K562 (cell line): ENCODE measurements around the gene PRKCB. TPM values are rescaled to one million over a fixed set of nuclear protein-coding genes. Genes with fewer than 3 reads are reported as not detected.
A peak's percentile ranks its signal among the peaks of the same experiment; 100 is the strongest.

ENCODE experiments used
- CTBP1 ChIP-seq: fragments of 450-650 bp; IDR thresholded peaks from 2 replicates; pipeline ENCODE4 v1.6.1; 2016; ENCODE audit warnings: borderline replicate concordance
- CXXC5 ChIP-seq: fragments of 250-450 bp; sonication (Bioruptor Pico); IDR thresholded peaks from 2 replicates; pipeline ENCODE4 v1.8.0; 2022; ENCODE audit warnings: inconsistent platforms, mild to moderate bottlenecking, moderate library complexity
- EP300 ChIP-seq: IDR thresholded peaks from 2 replicates; pipeline ENCODE4 v1.6.1; 2012; ENCODE audit warnings: low read length, improper control_type of control experiment
- HEY1 ChIP-seq: fragments of 250-450 bp; sonication (Bioruptor Pico); IDR thresholded peaks from 2 replicates; pipeline ENCODE4 v1.5.0; 2020; ENCODE audit warnings: mild to moderate bottlenecking, moderate library complexity, borderline replicate concordance
- MCM2 ChIP-seq: fragments of 450-650 bp; IDR thresholded peaks from 2 replicates; pipeline ENCODE4 v1.6.1; 2017; ENCODE audit warnings: low read depth, mild to moderate bottlenecking
- NBN ChIP-seq: fragments of 450-650 bp; IDR thresholded peaks from 2 replicates; pipeline ENCODE4 v1.6.1; 2016; ENCODE audit warnings: low read depth, mild to moderate bottlenecking
- PCBP1 ChIP-seq: fragments of 200-400 bp; formaldehyde crosslinking; IDR thresholded peaks from 2 replicates; pipeline ENCODE4 v1.6.1; 2018; ENCODE audit warnings: mild to moderate bottlenecking, low read depth, low read length; ENCODE audit not compliant: poor library complexity, severe bottlenecking
- PTRF ChIP-seq: fragments of 450-650 bp; IDR thresholded peaks from 2 replicates; pipeline ENCODE4 v1.6.1; 2016; ENCODE audit warnings: mild to moderate bottlenecking, missing genetic modification characterization, missing compliant biosample characterization
- SUPT5H ChIP-seq: fragments of 450-650 bp; IDR thresholded peaks from 2 replicates; pipeline ENCODE4 v1.6.1; 2016
- TAF1 ChIP-seq: IDR thresholded peaks from 2 replicates; pipeline ENCODE4 v1.6.1; 2011; ENCODE audit warnings: mild to moderate bottlenecking, low read length, moderate library complexity; ENCODE audit not compliant: insufficient read depth, control insufficient read depth, severe bottlenecking; ENCODE audit errors: extremely low read depth
- TAL1 ChIP-seq: fragments of 450-650 bp; IDR thresholded peaks from 2 replicates; pipeline ENCODE4 v1.6.1; 2016; ENCODE audit warnings: mild to moderate bottlenecking
- ZBTB49 ChIP-seq: sonication (generic); formaldehyde crosslinking; IDR thresholded peaks from 2 replicates; pipeline ENCODE4 v1.8.0; 2022; ENCODE audit warnings: missing genetic modification reagents, mild to moderate bottlenecking, borderline replicate concordance
- ZNF274 ChIP-seq: IDR thresholded peaks from 2 replicates; pipeline ENCODE4 v1.6.1; 2011; ENCODE audit warnings: low read depth, mild to moderate bottlenecking, low read length, moderate library complexity, borderline replicate concordance
- polyA plus RNA-seq, 8 experiments: library from polyadenylated mRNA; depleted of rRNA in 4 of 8; stranded (reverse) in 5 of 8; unstranded in 3 of 8; fragments of >200 nt; fragmentation: Nextera tagmentation in 2 of 8; fragmentation: Illumina TruSeq in 1 of 8; extraction: Ambion mirVana in 2 of 8; extraction: Trizol in 1 of 8; gene quantifications; 2 replicates each; pipeline versions ENCODE4 v1.2.1 to v1.2.3, GENCODE V29; 2011 to 2014; ENCODE audit warnings: inconsistent platforms in 1 of 8, missing spikeins in 1 of 8
- total RNA-seq, 7 experiments: library from RNA; depleted of rRNA in 6 of 7; stranded (reverse); fragments of >200 nt in 6 of 7; fragmentation: Illumina TruSeq in 2 of 7; extraction: Trizol in 2 of 7; gene quantifications; 2 replicates each; pipeline versions ENCODE4 v1.2.1 to v1.2.3, GENCODE V29; 2011 to 2021; ENCODE audit warnings: low replicate concordance in 1 of 7
- TF ChIP-seq, protein P1 (sequence below): fragments of 450-650 bp; IDR thresholded peaks from 2 replicates; pipeline ENCODE4 v1.6.1; 2014; ENCODE audit warnings: low read depth, mild to moderate bottlenecking, moderate library complexity, borderline replicate concordance
- TF ChIP-seq, protein P2 (sequence below), 2 experiments: fragments of 450-650 bp in 1 of 2; sonication (generic) in 1 of 2; formaldehyde crosslinking in 1 of 2; IDR thresholded peaks in 1 of 2; conservative IDR thresholded peaks in 1 of 2; 2 replicates each; pipeline versions ENCODE4 v1.6.1 to v1.8.1; 2016 to 2023; ENCODE audit warnings: mild to moderate bottlenecking in 2 of 2, moderate library complexity in 2 of 2, inconsistent platforms in 1 of 2, missing genetic modification reagents in 1 of 2
- TF ChIP-seq, protein P3 (sequence below): fragments of 450-650 bp; IDR thresholded peaks from 2 replicates; pipeline ENCODE4 v1.6.1; 2018; ENCODE audit not compliant: partially characterized antibody
- TF ChIP-seq, protein P4 (sequence below): sonication (generic); formaldehyde crosslinking; IDR thresholded peaks from 2 replicates; pipeline ENCODE4 v1.8.1; 2023; ENCODE audit warnings: mild to moderate bottlenecking, missing genetic modification reagents

The PRKCB gene
- total and polyA plus RNA-seq, 9 of the 15 experiments (the other 6 are each of a cell fraction or from before 2014, with no cell fraction given), result 49.9 to 276 (median 148) TPM

DNA sequence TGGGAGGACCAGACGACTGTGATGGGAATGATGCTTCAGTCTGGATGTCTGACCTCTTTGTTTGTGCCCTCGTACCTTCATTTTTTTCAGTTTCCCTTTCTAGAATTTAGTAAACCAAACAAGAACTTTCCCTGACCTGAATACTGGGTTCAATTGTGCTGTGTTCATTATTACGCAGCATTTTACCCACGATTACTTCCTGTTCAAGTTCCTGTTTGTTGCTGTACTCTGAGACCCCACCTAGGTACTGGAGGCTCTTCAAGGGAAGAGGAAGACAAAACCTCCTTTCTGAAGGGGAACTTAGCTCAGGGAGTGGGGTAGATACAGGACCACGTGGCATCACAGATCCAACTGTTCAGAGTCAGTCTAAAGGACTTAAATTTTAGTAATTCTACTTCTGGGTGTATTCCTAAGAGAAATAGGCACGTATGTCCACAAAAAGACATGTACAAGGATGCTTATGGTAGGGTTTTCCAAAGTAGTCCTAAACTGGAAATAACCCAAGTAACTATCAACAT lies 9.2 kb upstream of the PRKCB start (continued):
- TF ChIP-seq CXXC5 (CRISPR knock-in tag) (peak; percentile 52), PCBP1 (no peak), ZBTB49 (CRISPR knock-in tag) (no peak), HEY1 (CRISPR knock-in tag) (no peak), PTRF (no peak), SUPT5H (no peak), MCM2 (no peak), ZNF274 (no peak), TAL1 (no peak), NBN (peak; percentile 22; the same call in 1 of the 2 replicates), EP300 (peak; percentile 83), TAF1 (peak; percentile 48), CTBP1 (0 out of 2 replicates have a peak, but pooled peaks have one; percentile 23)
- TF ChIP-seq, protein P1, sequence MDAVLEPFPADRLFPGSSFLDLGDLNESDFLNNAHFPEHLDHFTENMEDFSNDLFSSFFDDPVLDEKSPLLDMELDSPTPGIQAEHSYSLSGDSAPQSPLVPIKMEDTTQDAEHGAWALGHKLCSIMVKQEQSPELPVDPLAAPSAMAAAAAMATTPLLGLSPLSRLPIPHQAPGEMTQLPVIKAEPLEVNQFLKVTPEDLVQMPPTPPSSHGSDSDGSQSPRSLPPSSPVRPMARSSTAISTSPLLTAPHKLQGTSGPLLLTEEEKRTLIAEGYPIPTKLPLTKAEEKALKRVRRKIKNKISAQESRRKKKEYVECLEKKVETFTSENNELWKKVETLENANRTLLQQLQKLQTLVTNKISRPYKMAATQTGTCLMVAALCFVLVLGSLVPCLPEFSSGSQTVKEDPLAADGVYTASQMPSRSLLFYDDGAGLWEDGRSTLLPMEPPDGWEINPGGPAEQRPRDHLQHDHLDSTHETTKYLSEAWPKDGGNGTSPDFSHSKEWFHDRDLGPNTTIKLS, result peak; percentile 64; the same call in 1 of the 2 replicates
- TF ChIP-seq, protein P2, sequence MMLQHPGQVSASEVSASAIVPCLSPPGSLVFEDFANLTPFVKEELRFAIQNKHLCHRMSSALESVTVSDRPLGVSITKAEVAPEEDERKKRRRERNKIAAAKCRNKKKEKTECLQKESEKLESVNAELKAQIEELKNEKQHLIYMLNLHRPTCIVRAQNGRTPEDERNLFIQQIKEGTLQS (IDR thresholded peaks at IDR 0.05), result no peak
- TF ChIP-seq, protein P2 (CRISPR knock-in tag; conservative IDR thresholded peaks at IDR 0.05), result no peak
- TF ChIP-seq, protein P3, sequence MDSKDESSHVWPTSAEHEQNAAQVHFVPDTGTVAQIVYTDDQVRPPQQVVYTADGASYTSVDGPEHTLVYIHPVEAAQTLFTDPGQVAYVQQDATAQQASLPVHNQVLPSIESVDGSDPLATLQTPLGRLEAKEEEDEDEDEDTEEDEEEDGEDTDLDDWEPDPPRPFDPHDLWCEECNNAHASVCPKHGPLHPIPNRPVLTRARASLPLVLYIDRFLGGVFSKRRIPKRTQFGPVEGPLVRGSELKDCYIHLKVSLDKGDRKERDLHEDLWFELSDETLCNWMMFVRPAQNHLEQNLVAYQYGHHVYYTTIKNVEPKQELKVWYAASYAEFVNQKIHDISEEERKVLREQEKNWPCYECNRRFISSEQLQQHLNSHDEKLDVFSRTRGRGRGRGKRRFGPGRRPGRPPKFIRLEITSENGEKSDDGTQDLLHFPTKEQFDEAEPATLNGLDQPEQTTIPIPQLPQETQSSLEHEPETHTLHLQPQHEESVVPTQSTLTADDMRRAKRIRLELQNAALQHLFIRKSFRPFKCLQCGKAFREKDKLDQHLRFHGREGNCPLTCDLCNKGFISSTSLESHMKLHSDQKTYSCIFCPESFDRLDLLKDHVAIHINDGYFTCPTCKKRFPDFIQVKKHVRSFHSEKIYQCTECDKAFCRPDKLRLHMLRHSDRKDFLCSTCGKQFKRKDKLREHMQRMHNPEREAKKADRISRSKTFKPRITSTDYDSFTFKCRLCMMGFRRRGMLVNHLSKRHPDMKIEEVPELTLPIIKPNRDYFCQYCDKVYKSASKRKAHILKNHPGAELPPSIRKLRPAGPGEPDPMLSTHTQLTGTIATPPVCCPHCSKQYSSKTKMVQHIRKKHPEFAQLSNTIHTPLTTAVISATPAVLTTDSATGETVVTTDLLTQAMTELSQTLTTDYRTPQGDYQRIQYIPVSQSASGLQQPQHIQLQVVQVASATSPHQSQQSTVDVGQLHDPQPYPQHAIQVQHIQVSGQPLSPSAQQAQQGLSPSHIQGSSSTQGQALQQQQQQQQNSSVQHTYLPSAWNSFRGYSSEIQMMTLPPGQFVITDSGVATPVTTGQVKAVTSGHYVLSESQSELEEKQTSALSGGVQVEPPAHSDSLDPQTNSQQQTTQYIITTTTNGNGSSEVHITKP, result peak; percentile 35
- TF ChIP-seq, protein P4, sequence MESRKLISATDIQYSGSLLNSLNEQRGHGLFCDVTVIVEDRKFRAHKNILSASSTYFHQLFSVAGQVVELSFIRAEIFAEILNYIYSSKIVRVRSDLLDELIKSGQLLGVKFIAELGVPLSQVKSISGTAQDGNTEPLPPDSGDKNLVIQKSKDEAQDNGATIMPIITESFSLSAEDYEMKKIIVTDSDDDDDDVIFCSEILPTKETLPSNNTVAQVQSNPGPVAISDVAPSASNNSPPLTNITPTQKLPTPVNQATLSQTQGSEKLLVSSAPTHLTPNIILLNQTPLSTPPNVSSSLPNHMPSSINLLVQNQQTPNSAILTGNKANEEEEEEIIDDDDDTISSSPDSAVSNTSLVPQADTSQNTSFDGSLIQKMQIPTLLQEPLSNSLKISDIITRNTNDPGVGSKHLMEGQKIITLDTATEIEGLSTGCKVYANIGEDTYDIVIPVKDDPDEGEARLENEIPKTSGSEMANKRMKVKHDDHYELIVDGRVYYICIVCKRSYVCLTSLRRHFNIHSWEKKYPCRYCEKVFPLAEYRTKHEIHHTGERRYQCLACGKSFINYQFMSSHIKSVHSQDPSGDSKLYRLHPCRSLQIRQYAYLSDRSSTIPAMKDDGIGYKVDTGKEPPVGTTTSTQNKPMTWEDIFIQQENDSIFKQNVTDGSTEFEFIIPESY (CRISPR knock-in tag), result no peak
